Sciatic nerve (tissue), 1 donor: Measurements from ENCODE around the gene OR12D2. TPM values are rescaled to one million over a fixed set of nuclear protein-coding genes. Genes with fewer than 3 reads are reported as not detected.

Experiments used
- total RNA-seq: library from RNA; stranded (reverse); fragmentation: NEBNext Ultra II Directional; extraction: Animal tissue kit (Norgen Biotek cat#: 25700); gene quantifications from one replicate; pipeline ENCODE4 v1.2.1, GENCODE V29; 2021
- donor health status: DM: no; HTN: no; CAD: no.

The OR12D2 gene
- total RNA-seq, 1 donor from 2014 or later, result not detected

Other genes with a start within 250 kb of the OR12D2 start
- gene OR2J2, start 224.7 kb upstream of the OR12D2 start, total RNA-seq, result not detected
- not detected for gene OR14J1, start 93.9 kb upstream of the OR12D2 start, total RNA-seq
- not detected for gene OR5V1, start 26.8 kb upstream of the OR12D2 start, total RNA-seq
- gene OR12D3, start 20.3 kb upstream of the OR12D2 start, total RNA-seq, result not detected
- gene OR12D1, start 19.3 kb downstream of the OR12D2 start, total RNA-seq, result not detected
- gene OR10C1, start 43.7 kb downstream of the OR12D2 start, total RNA-seq, result not detected
- not detected for gene OR11A1, start 61.4 kb downstream of the OR12D2 start, total RNA-seq
- gene OR2H1, start 61.5 kb downstream of the OR12D2 start, total RNA-seq, result not detected
- gene MAS1L, start 92.3 kb downstream of the OR12D2 start, total RNA-seq, result 0.36 TPM
- gene UBD, start 164.1 kb downstream of the OR12D2 start, total RNA-seq, result 4.1 TPM
- not detected for gene OR2H2, start 189.5 kb downstream of the OR12D2 start, total RNA-seq
- 106 TPM for gene GABBR1, start 237.6 kb downstream of the OR12D2 start, total RNA-seq